GM19099 (cell line): Measurements from ENCODE around the gene TAF1D.

ENCODE experiments used
- POLR2A ChIP-seq: IDR thresholded peaks from 3 replicates; pipeline ENCODE4 v1.6.1; 2011; ENCODE audit warnings: low read depth; ENCODE audit not compliant: insufficient read length; ENCODE audit errors: extremely low read depth

Gene TAF1D

GRCh38 chr11:93710239-93710638, 31.1 kb downstream of the TAF1D start:
- TF ChIP-seq POLR2A, result no peak

- no peak for TF ChIP-seq POLR2A
Observed at GRCh38 chr11:93704237-93704636, 37.1 kb downstream of the TAF1D start.

- TF ChIP-seq POLR2A, result no peak
Observed at GRCh38 chr11:93700830-93701229, 40.5 kb downstream of the TAF1D start.

- no peak for TF ChIP-seq POLR2A
Observed at GRCh38 chr11:93697611-93698010, 43.7 kb downstream of the TAF1D start.

- TF ChIP-seq POLR2A, result no peak
Observed at GRCh38 chr11:93694557-93694956, 46.7 kb downstream of the TAF1D start.

- no peak for TF ChIP-seq POLR2A
Observed at GRCh38 chr11:93694109-93694508, 47.2 kb downstream of the TAF1D start.

GRCh38 chr11:93689240-93689639, 52.1 kb downstream of the TAF1D start:
- no peak for TF ChIP-seq POLR2A

- no peak for TF ChIP-seq POLR2A
Observed at GRCh38 chr11:93686812-93687211, 54.5 kb downstream of the TAF1D start.

GRCh38 chr11:93686226-93686625, 55.1 kb downstream of the TAF1D start:
- TF ChIP-seq POLR2A, result no peak
